IPS-18a (cell line): Measurements from ENCODE around the gene FCN2.

ENCODE experiments used
- H3K27ac ChIP-seq: one replicate; pipeline ENCODE4 v1.5.1; 2013; ENCODE audit warnings: low read length
- H3K27me3 ChIP-seq: one replicate; pipeline ENCODE4 v1.6.1; 2013; ENCODE audit warnings: mild to moderate bottlenecking, low read length; ENCODE audit not compliant: control insufficient read depth, insufficient read depth
- H3K36me3 ChIP-seq: one replicate; pipeline ENCODE4 v1.6.1; 2013; ENCODE audit warnings: low read depth, low read length; ENCODE audit not compliant: control insufficient read depth
- H3K4me1 ChIP-seq: one replicate; pipeline ENCODE4 v1.6.1; 2013; ENCODE audit warnings: low read depth, low read length; ENCODE audit not compliant: control insufficient read depth
- H3K4me3 ChIP-seq: one replicate; pipeline ENCODE4 v1.5.1; 2013; ENCODE audit warnings: low read length
- H3K9ac ChIP-seq: one replicate; pipeline ENCODE4 v1.6.1; 2013; ENCODE audit warnings: mild to moderate bottlenecking, low read length, moderate library complexity
- H3K9me3 ChIP-seq: one replicate; pipeline ENCODE4 v1.6.1; 2013; ENCODE audit warnings: low read depth, low read length; ENCODE audit not compliant: control insufficient read depth

FCN2 gene

GRCh38 chr9:134885679-134886412 is 5.2 kb downstream of the FCN2 start:
- Histone ChIP-seq H3K36me3 (no peaks in the 10 kb centered on the region), H3K4me1 (no peaks in the 10 kb centered on the region), H3K9me3 (no peaks in the 10 kb centered on the region), H3K4me3 (no peak overlapping the region), H3K27ac (no peak overlapping the region), H3K9ac (no peak overlapping the region), H3K27me3 (no peaks in the 10 kb centered on the region)

GRCh38 chr9:134886413-134886913 is 5.9 kb downstream of the FCN2 start:
- Histone ChIP-seq H3K27ac (no peak overlapping the region), H3K9me3 (no peaks in the 10 kb centered on the region), H3K36me3 (no peaks in the 10 kb centered on the region), H3K27me3 (no peaks in the 10 kb centered on the region), H3K4me3 (no peak overlapping the region), H3K9ac (no peak overlapping the region), H3K4me1 (no peaks in the 10 kb centered on the region)

GRCh38 chr9:134887219-134887618 is 6.6 kb downstream of the FCN2 start:
- Histone ChIP-seq H3K9ac (no peak overlapping the region), H3K4me1 (no peaks in the 10 kb centered on the region), H3K27me3 (no peaks in the 10 kb centered on the region), H3K36me3 (no peaks in the 10 kb centered on the region), H3K4me3 (no peak overlapping the region), H3K9me3 (no peaks in the 10 kb centered on the region), H3K27ac (no peak overlapping the region)

- no peaks in the 10 kb centered on the region for H3K4me1 ChIP-seq
- H3K36me3 ChIP-seq: no peaks in the 10 kb centered on the region
- no peak overlapping the region for H3K9ac ChIP-seq
- H3K4me3 ChIP-seq: no peak overlapping the region
- H3K27ac ChIP-seq: no peak overlapping the region
- H3K27me3 ChIP-seq: no peaks in the 10 kb centered on the region
- H3K9me3 ChIP-seq: no peaks in the 10 kb centered on the region
These were observed 7.3 kb downstream of the FCN2 start for GRCh38 chr9:134887686-134888602.

- Histone ChIP-seq H3K27me3 (no peaks in the 10 kb centered on the region), H3K9ac (no peak overlapping the region)
These were observed 8.1 kb downstream of the FCN2 start for GRCh38 chr9:134888603-134889190.

GRCh38 chr9:134889386-134890154 is 9.0 kb downstream of the FCN2 start:
- Histone ChIP-seq H3K27ac (no peak overlapping the region), H3K9ac (no peak overlapping the region), H3K27me3 (no peaks in the 10 kb centered on the region), H3K9me3 (no peaks in the 10 kb centered on the region), H3K36me3 (no peaks in the 10 kb centered on the region), H3K4me3 (no peak overlapping the region), H3K4me1 (no peaks in the 10 kb centered on the region)

More at GRCh38 chr9:134888603-134889190, 8.1 kb downstream of the FCN2 start:
- Histone ChIP-seq H3K27ac (no peak overlapping the region), H3K9me3 (no peaks in the 10 kb centered on the region), H3K4me3 (no peak overlapping the region), H3K36me3 (no peaks in the 10 kb centered on the region), H3K4me1 (no peaks in the 10 kb centered on the region)

- Histone ChIP-seq H3K9ac (no peak overlapping the region), H3K9me3 (no peaks in the 10 kb centered on the region), H3K27me3 (no peaks in the 10 kb centered on the region), H3K4me3 (no peak overlapping the region), H3K4me1 (no peaks in the 10 kb centered on the region), H3K36me3 (no peaks in the 10 kb centered on the region), H3K27ac (no peak overlapping the region)
These were observed 9.5 kb downstream of the FCN2 start for GRCh38 chr9:134890155-134890495.

GRCh38 chr9:134891053-134891452 is 10.4 kb downstream of the FCN2 start:
- no peaks in the 10 kb centered on the region for H3K36me3 ChIP-seq
- no peaks in the 10 kb centered on the region for H3K4me1 ChIP-seq
- H3K27me3 ChIP-seq: no peaks in the 10 kb centered on the region
- no peaks in the 10 kb centered on the region for H3K9me3 ChIP-seq
- no peak overlapping the region for H3K27ac ChIP-seq
- no peak overlapping the region for H3K9ac ChIP-seq
- no peak overlapping the region for H3K4me3 ChIP-seq

GRCh38 chr9:134891713-134892112 is 11.1 kb downstream of the FCN2 start:
- Histone ChIP-seq H3K9me3 (no peaks in the 10 kb centered on the region), H3K27ac (no peak overlapping the region), H3K4me3 (no peak overlapping the region), H3K4me1 (no peaks in the 10 kb centered on the region), H3K27me3 (no peaks in the 10 kb centered on the region), H3K36me3 (no peaks in the 10 kb centered on the region), H3K9ac (no peak overlapping the region)

- Histone ChIP-seq H3K9ac (no peak overlapping the region), H3K4me1 (no peaks in the 10 kb centered on the region), H3K27ac (no peak overlapping the region), H3K36me3 (no peaks in the 10 kb centered on the region), H3K27me3 (no peaks in the 10 kb centered on the region), H3K9me3 (no peaks in the 10 kb centered on the region), H3K4me3 (no peak overlapping the region)
These were observed 11.6 kb downstream of the FCN2 start for GRCh38 chr9:134892221-134892620.

GRCh38 chr9:134892820-134893420 is 12.3 kb downstream of the FCN2 start:
- Histone ChIP-seq H3K4me1 (no peaks in the 10 kb centered on the region), H3K9me3 (no peaks in the 10 kb centered on the region), H3K36me3 (no peaks in the 10 kb centered on the region), H3K9ac (no peak overlapping the region), H3K27me3 (no peaks in the 10 kb centered on the region), H3K27ac (no peak overlapping the region), H3K4me3 (no peak overlapping the region)
